NCI-H2029 (cell line): Measurements from ENCODE around the gene KANK4.

Source experiments
- DNase-seq: peaks from one replicate; lab custom pipeline; 2025; lab: John Stamatoyannopoulos, UW

KANK4 gene

GRCh38 chr1:62207187-62207586, 112.0 kb downstream of the KANK4 start:
- DNase-seq: no peak

GRCh38 chr1:62198781-62199125, 120.5 kb downstream of the KANK4 start:
- no peak for DNase-seq

GRCh38 chr1:62198069-62198780, 121.0 kb downstream of the KANK4 start:
- DNase-seq: no peak

GRCh38 chr1:62196086-62196690, 123.0 kb downstream of the KANK4 start:
- no peak for DNase-seq

GRCh38 chr1:62194651-62195544, 124.3 kb downstream of the KANK4 start, which contains the start of gene L1TD1:
Gene L1TD1, plus strand, starts transcription at chr1:62194849. Its CDS starts 11,780 bp downstream, at chr1:62206629.
- DNase-seq: no peak

- no peak for DNase-seq
Observed at GRCh38 chr1:62188111-62188510, 131.1 kb downstream of the KANK4 start.

- no peak for DNase-seq
Observed at GRCh38 chr1:62187548-62187947, 131.7 kb downstream of the KANK4 start.
